Measurements from ENCODE around the gene TMEM247. TPM values are rescaled to one million over a fixed set of nuclear protein-coding genes. Genes with fewer than 3 reads are reported as not detected.

Gene TMEM247
- total RNA-seq, 4 donors from 2014 or later = not detected

DNA sequence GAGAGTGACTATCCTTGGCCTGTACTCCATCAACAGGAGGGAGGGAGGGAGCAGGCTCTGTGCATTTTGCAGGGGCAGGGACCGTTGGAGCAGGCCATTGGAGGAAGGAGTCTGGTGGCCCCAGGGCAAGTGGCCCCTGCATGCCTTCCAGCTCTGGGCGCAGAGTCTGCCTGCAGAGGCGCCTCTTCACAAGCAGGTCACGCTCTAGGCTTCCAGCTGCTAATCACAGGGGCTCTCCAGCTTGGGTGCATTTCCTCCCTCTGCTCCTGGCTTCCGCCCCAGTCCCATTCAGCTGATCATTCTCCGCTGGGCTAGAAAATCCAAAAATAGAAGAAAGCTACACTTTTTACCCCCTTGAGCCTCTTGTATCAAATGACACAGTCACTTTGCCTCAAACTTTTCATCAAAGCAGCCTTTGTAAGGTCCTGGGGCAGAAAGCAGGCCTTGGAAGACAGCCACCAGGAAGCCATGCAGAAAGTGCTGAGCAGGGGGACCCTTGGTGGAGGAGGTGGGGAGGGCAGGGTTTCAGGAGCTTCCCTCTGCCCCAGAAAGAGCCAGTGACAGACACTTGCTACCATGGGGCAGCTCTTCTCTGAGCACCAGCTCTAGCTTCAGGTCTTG lies 11.3 kb downstream of the TMEM247 start:
- intact Hi-C loops (cut with DNase I; ENCODE audit: low total_unique reads) = no loop called here

DNA sequence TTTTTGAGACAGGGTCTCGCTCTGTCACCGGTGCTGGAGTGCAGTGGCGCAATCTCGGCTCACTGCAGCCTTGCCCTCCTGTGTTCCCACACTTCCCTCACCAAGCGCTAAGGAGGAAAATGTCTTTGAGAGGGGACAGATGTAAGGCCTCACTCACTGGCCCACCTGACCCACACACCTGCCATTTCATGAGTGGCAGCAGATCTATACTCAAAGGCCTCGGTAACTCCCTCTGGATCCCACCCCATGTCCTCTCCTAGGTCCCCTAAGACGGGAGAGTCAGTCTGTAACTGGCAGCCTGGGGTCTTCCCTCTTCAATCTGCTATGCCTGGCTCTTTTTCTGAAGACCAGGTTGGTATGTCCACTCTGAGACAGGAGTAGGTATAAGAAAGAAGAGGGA lies 12.9 kb downstream of the TMEM247 start:
- 93% methylated on average over 7 of the region's 7 CpGs; no CpG with 5 or more reads in 1 of the 2 donors for WGBS, 2 donors (ENCODE audit: low coverage in 1 of 2)
- in situ Hi-C loops (cut with MboI; ENCODE audit: low pct_ligation_motif_present in 1 of 4, low pct_unique_long_range_greater_than_20kb in 1 of 4, low sequenced_read_pairs in 3 of 4) (no loop called here), intact Hi-C loops (cut with DNase I; ENCODE audit: low total_unique reads) (no loop called here)
- peaks cover 0 to 31% (median 3%) of the 10 kb centered on the region in 4 donors for H3K4me1 ChIP-seq
- no peaks in the 10 kb centered on the region for H3K27me3 ChIP-seq
- no peaks in the 10 kb centered on the region for H3K36me3 ChIP-seq
- H3K27ac ChIP-seq = no peak overlapping the region
- no peak for TF ChIP-seq EP300 (IDR thresholded peaks at IDR 0.05; ENCODE audit: low read depth)
- TF ChIP-seq POLR2AphosphoS5 (IDR thresholded peaks at IDR 0.05) = no peak
- TF ChIP-seq, protein P1, sequence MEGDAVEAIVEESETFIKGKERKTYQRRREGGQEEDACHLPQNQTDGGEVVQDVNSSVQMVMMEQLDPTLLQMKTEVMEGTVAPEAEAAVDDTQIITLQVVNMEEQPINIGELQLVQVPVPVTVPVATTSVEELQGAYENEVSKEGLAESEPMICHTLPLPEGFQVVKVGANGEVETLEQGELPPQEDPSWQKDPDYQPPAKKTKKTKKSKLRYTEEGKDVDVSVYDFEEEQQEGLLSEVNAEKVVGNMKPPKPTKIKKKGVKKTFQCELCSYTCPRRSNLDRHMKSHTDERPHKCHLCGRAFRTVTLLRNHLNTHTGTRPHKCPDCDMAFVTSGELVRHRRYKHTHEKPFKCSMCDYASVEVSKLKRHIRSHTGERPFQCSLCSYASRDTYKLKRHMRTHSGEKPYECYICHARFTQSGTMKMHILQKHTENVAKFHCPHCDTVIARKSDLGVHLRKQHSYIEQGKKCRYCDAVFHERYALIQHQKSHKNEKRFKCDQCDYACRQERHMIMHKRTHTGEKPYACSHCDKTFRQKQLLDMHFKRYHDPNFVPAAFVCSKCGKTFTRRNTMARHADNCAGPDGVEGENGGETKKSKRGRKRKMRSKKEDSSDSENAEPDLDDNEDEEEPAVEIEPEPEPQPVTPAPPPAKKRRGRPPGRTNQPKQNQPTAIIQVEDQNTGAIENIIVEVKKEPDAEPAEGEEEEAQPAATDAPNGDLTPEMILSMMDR (IDR thresholded peaks at IDR 0.05) = no peak
- TF ChIP-seq POLR2A (IDR thresholded peaks at IDR 0.05) = no peak
- DNase-seq = no peak
- no peaks in the 10 kb centered on the region for H3K9me3 ChIP-seq
- no peak overlapping the region for H3K4me3 ChIP-seq

More for the DNA sequence above, 11.3 kb downstream of the TMEM247 start:
- peak; percentile 25 for DNase-seq
- in situ Hi-C loops (cut with MboI; ENCODE audit: low pct_ligation_motif_present in 1 of 4, low pct_unique_long_range_greater_than_20kb in 1 of 4, low sequenced_read_pairs in 3 of 4) = no loop called here
- Histone ChIP-seq H3K36me3 (no peaks in the 10 kb centered on the region), H3K27me3 (no peaks in the 10 kb centered on the region), H3K27ac (peak overlapping the region; percentile 10 to 56 (median 34)), H3K4me1 (peaks cover 0 to 31% (median 3%) of the 10 kb centered on the region in 4 donors), H3K9me3 (no peaks in the 10 kb centered on the region), H3K4me3 (no peak overlapping the region)
- TF ChIP-seq POLR2AphosphoS5 (IDR thresholded peaks at IDR 0.05) = no peak
- no peak for TF ChIP-seq EP300 (IDR thresholded peaks at IDR 0.05; ENCODE audit: low read depth)
- TF ChIP-seq, protein P1 (IDR thresholded peaks at IDR 0.05) = no peak
- no peak for TF ChIP-seq POLR2A (IDR thresholded peaks at IDR 0.05)
- WGBS, 2 donors (ENCODE audit: low coverage in 1 of 2) = 54 to 70% methylated on average over 2 to 6 of the region's 6 CpGs

DNA sequence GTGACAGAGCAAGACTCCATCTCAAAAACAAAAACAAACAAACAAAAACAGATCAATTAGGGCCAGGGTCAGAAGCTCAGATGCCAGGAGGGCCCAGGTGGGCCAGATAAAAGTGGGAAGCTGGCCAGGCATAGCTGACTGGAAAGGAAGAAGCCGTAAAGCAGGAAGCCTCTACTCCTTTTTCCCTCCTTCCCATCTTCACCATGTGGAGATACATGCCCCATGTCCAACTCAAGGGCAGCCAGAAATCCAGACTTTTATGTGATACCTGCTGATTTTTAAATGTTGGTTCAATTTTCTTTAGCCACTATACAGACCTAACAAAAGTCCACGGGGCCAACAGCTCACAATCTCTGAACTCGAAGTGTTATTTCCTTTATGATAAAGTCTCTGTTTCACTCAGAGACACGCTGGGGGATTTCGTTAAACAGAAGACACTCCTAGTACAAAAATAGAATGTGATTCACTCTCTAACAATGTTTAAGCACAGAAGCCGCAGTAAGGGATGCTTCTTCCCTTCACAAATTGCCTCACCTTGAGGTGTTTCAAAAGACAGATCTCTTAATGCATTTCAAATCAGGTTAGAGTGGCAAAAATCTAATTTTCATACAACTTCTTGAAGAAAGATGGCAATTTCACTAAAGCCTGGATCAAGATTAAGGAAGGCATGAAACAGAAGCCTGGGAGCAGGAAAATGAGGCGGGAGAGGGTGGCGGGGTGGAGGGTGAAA lies 14.0 kb downstream of the TMEM247 start:
- no peak for TF ChIP-seq POLR2A (IDR thresholded peaks at IDR 0.05)
- no peak for TF ChIP-seq EP300 (IDR thresholded peaks at IDR 0.05; ENCODE audit: low read depth)
- TF ChIP-seq, protein P1 (IDR thresholded peaks at IDR 0.05) = no peak
- no peak for TF ChIP-seq POLR2AphosphoS5 (IDR thresholded peaks at IDR 0.05)
- Histone ChIP-seq H3K4me1 (peaks cover 0 to 21% (median 3%) of the 10 kb centered on the region in 4 donors), H3K27ac (peak overlapping the region in 1 of 4 donors; percentile 19), H3K9me3 (no peaks in the 10 kb centered on the region), H3K27me3 (peaks cover 10% of the 10 kb centered on the region), H3K36me3 (no peaks in the 10 kb centered on the region), H3K4me3 (no peak overlapping the region)
- intact Hi-C loops (cut with DNase I; ENCODE audit: low total_unique reads) = no loop called here
- DNase-seq = no peak
- in situ Hi-C loops (cut with MboI; ENCODE audit: low pct_ligation_motif_present in 1 of 4, low pct_unique_long_range_greater_than_20kb in 1 of 4, low sequenced_read_pairs in 3 of 4) = no loop called here
- WGBS, 2 donors (ENCODE audit: low coverage in 1 of 2) = 58 to 69% methylated on average over 8 of the region's 8 CpGs

DNA sequence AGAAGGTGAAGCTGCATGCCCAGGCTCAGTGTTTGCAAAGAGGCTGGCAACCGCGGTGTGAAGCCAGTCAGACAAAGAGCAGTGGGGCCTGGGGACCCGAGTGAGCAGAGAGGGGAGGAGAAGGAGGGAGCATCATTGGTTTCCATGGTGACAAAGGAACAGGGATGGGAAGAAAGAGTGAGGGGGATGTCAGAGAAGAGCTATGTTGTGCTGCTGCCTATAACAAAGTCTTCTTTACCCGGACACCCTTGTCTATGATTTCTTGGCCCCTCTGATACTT lies 14.5 kb downstream of the TMEM247 start:
- peaks cover 11% of the 10 kb centered on the region for H3K27me3 ChIP-seq
- peaks cover 0 to 20% (median 3%) of the 10 kb centered on the region in 4 donors for H3K4me1 ChIP-seq
- no peaks in the 10 kb centered on the region for H3K9me3 ChIP-seq
- peak overlapping the region in 1 of 4 donors; percentile 19 for H3K27ac ChIP-seq
- 38 to 61% methylated on average over 3 to 4 of the region's 4 CpGs for WGBS, 2 donors (ENCODE audit: low coverage in 1 of 2)
- H3K36me3 ChIP-seq = no peaks in the 10 kb centered on the region
- no peak for DNase-seq
- intact Hi-C loops (cut with DNase I; ENCODE audit: low total_unique reads) (no loop called here), in situ Hi-C loops (cut with MboI; ENCODE audit: low pct_ligation_motif_present in 1 of 4, low pct_unique_long_range_greater_than_20kb in 1 of 4, low sequenced_read_pairs in 3 of 4) (no loop called here)
- TF ChIP-seq, protein P1 (IDR thresholded peaks at IDR 0.05) = no peak
- TF ChIP-seq POLR2AphosphoS5 (IDR thresholded peaks at IDR 0.05) (no peak), POLR2A (IDR thresholded peaks at IDR 0.05) (no peak), EP300 (IDR thresholded peaks at IDR 0.05; ENCODE audit: low read depth) (no peak)
- H3K4me3 ChIP-seq = no peak overlapping the region
